ENCODE results near the gene REG4. TPM values are rescaled to one million over a fixed set of nuclear protein-coding genes. Genes with fewer than 3 reads are reported as not detected.

REG4 gene
- total and polyA plus RNA-seq, 2 donors (not counting 1 experiment from before 2014, with no cell fraction given) = not detected

GRCh38 chr1:119744598-119744942 lies 66.7 kb downstream of the REG4 start:
- TF ChIP-seq CTCF (conservative IDR thresholded peaks at IDR 0.05 in 1 of 2, IDR thresholded peaks at IDR 0.05 in 1 of 2; ENCODE audit: low read depth in 1 of 2, low read length in 2 of 2) (no peak), EZH2 (IDR thresholded peaks at IDR 0.05; ENCODE audit: low read length, missing control alignments) (no peak)
- DNase-seq (ENCODE audit: low read depth in 2 of 2) = no peak
- no peak overlapping the region for H3K4me3 ChIP-seq (replicated peaks in 1 of 4; ENCODE audit: control extremely low read depth in 1 of 4, insufficient read depth in 1 of 4, low read depth in 3 of 4, low read length in 4 of 4)

More at GRCh38 chr1:119744598-119744942, 66.7 kb downstream of the REG4 start:
- Histone ChIP-seq H3K9me3 (ENCODE audit: control insufficient read depth, insufficient read depth, low read depth, low read length) (no peaks in the 10 kb centered on the region), H2AFZ (ENCODE audit: low read length) (no peak overlapping the region), H3K27me3 (ENCODE audit: control insufficient read depth, insufficient read depth, low read length) (no peaks in the 10 kb centered on the region), H4K20me1 (ENCODE audit: control insufficient read depth, extremely low read depth, insufficient read depth, low read length) (no peaks in the 10 kb centered on the region), H3K4me1 (ENCODE audit: control insufficient read depth, extremely low read depth, insufficient read depth, low read length) (no peaks in the 10 kb centered on the region), H3K4me2 (ENCODE audit: extremely low read depth, insufficient read depth, low read length) (no peak overlapping the region), H3K9ac (ENCODE audit: insufficient read depth, low read length) (no peak overlapping the region), H3K79me2 (ENCODE audit: control insufficient read depth, insufficient read depth, low read length) (no peaks in the 10 kb centered on the region), H3K27ac (ENCODE audit: insufficient read depth, low read length) (no peak overlapping the region), H3K36me3 (ENCODE audit: control insufficient read depth, insufficient read depth, low read length) (no peaks in the 10 kb centered on the region)

Other genes starting within 250 kb of the REG4 start
- gene ZNF697, start 163.2 kb downstream of the REG4 start, total RNA-seq = 22.3 and 23.0 TPM in 2 replicates
- 7.4 and 9.6 TPM in 2 replicates for gene ZNF697, start 163.2 kb downstream of the REG4 start, polyA plus RNA-seq
- gene PHGDH, start 99.5 kb downstream of the REG4 start, total RNA-seq = 201 and 211 TPM in 2 replicates
- gene PHGDH, start 99.5 kb downstream of the REG4 start, polyA plus RNA-seq = 44.3 and 45.0 TPM in 2 replicates
- gene HMGCS2, start 42.6 kb downstream of the REG4 start, total RNA-seq = not detected in 2 replicates
- gene HMGCS2, start 42.6 kb downstream of the REG4 start, polyA plus RNA-seq = not detected in 2 replicates
- gene ADAM30, start 85.1 kb upstream of the REG4 start, total RNA-seq = not detected in 2 replicates
- gene ADAM30, start 85.1 kb upstream of the REG4 start, polyA plus RNA-seq = not detected in 2 replicates

Measured in fibroblast of lung (primary cell).